DMS153 (cell line): ENCODE results near the gene FAM120A.
A peak's percentile ranks its signal among the peaks of the same experiment; 100 is the strongest.
"Not testable (repeated sequence)": the region's sequence is repeated elsewhere in the genome, so short reads cannot be mapped to it uniquely, and the experiment has no call there.

Experiments
- DNase-seq: peaks from one replicate; lab custom pipeline; 2025; lab: John Stamatoyannopoulos, UW

Gene FAM120A, protein sequence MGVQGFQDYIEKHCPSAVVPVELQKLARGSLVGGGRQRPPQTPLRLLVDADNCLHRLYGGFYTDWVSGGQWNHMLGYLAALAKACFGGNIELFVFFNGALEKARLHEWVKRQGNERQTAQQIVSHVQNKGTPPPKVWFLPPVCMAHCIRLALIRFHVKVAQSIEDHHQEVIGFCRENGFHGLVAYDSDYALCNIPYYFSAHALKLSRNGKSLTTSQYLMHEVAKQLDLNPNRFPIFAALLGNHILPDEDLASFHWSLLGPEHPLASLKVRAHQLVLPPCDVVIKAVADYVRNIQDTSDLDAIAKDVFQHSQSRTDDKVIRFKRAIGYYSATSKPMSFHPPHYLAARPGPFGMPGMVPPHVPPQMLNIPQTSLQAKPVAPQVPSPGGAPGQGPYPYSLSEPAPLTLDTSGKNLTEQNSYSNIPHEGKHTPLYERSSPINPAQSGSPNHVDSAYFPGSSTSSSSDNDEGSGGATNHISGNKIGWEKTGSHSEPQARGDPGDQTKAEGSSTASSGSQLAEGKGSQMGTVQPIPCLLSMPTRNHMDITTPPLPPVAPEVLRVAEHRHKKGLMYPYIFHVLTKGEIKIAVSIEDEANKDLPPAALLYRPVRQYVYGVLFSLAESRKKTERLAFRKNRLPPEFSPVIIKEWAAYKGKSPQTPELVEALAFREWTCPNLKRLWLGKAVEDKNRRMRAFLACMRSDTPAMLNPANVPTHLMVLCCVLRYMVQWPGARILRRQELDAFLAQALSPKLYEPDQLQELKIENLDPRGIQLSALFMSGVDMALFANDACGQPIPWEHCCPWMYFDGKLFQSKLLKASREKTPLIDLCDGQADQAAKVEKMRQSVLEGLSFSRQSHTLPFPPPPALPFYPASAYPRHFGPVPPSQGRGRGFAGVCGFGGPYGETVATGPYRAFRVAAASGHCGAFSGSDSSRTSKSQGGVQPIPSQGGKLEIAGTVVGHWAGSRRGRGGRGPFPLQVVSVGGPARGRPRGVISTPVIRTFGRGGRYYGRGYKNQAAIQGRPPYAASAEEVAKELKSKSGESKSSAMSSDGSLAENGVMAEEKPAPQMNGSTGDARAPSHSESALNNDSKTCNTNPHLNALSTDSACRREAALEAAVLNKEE

DNA sequence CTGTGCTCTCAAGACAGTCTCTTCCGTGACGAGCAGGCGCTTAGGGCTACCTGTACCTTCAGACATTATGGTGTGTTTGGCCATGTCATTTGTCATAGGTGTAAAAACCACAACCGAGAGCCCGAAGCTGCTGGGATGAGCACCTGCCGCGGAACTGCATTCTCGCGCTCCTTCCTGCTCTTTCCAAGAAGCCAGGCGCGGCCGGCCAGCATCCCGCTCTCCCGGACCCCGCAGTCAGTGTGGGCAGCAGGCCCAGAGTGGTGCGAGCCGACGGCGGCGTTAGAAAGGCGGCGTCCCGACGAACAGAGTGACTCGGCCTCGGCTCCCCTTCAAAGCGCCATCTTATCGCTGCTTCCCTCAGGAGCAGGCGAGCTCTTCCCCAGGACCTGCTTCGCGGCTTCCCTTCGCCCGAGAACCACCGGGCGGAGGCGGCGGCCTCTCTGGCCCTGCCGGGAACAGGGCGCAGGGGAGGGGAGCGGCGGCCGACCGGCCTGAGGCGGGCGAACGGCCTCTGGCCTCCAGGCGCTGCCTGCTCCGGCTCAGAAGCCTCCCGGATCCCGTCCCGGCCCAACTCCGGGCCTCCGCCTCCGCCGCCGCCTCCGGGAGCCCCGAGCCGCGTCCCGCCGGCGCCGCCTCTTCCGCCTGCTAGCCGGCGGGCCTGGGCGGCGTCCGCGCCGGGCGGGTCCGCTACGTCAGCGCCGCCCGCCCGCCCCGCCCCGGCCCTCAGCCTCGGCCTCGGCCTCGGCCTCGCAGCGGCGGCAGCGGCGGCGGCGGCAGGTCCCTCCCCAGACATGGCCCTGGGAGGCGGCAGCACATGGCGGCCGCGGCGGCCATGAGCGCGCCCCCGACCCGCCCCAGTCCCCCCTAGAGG lies at the start of gene FAM120A:
TSS of gene FAM120A (plus strand) at position 741 of the 871 bp plus-strand sequence. CDS start 231 bp downstream, outside the sequence.
- DNase-seq = peak; percentile 55

DNA sequence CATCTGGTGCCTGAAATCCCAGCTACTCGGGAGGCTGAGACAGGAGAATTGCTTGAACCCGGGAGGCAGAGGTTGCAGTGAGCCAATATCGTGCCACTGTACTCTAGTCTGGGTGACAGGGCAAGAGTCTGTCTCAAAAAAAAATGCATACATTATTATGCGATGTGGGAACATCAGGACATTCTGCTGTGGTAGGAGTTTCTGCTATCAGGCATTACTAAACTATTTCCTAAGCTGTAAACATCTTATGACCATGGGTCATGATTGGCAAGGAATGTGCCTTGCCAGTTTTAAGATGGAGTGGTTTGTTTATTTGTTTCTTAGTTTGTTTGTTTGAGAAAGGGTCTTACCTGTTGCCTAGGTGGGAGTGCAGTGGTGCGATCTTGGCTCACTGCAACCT lies 45.1 kb upstream of the FAM120A start:
- no peak for DNase-seq

- DNase-seq = no peak
These were observed 38.0 kb upstream of the FAM120A start for GRCh38 chr9:93413530-93413929.

DNA sequence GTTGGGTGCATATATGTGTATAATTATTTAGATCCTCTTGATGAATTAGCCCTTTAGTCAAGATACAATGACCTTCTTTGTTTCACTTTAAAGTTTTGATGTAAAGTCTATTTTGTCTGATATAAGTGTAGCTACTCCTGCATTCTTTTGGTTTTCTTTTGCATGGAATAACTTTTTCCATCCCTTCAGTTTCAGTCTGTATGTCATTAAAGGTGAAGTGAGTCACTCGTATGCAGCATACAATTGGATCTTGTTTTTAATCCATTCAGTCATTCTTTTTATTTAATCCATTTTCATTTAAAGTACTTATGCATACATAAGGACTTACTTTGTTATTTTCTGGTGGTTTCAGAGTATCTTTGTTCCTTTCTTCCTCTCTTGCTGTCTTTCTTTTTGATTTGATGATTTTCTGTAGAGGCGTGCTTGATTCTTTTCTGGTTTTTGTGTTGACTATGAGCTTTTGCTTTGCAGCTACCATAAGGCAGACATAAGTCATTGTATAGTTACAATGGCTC lies 36.3 kb upstream of the FAM120A start:
- no peak for DNase-seq

- DNase-seq = no peak
These were observed 34.8 kb upstream of the FAM120A start for GRCh38 chr9:93416530-93417235.

- DNase-seq = no peak
These were observed 33.9 kb upstream of the FAM120A start for GRCh38 chr9:93417538-93417937.

DNA sequence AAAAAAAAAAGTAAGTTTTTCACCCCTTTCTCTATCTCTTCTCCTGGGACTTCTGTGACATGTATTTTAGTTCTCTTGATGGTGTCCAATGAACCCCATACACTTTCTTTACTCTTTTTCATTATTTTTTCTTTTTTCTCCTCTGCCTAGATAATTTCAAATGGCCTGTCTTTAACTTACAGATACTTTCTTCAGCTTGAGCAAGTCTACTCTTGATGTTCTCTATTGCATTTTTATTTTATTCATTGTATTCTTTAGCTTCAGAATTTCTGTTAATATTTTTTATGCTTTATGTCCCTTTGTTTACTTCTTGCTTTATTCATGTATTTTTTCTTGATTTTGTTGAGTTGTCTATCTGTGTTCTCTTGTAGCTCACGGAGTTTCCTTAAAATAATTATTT lies 32.5 kb upstream of the FAM120A start:
- no peak for DNase-seq

- no peak for DNase-seq
These were observed 28.4 kb upstream of the FAM120A start for GRCh38 chr9:93422977-93423616.

- no peak for DNase-seq
These were observed 23.7 kb upstream of the FAM120A start for GRCh38 chr9:93427655-93428379.

DNA sequence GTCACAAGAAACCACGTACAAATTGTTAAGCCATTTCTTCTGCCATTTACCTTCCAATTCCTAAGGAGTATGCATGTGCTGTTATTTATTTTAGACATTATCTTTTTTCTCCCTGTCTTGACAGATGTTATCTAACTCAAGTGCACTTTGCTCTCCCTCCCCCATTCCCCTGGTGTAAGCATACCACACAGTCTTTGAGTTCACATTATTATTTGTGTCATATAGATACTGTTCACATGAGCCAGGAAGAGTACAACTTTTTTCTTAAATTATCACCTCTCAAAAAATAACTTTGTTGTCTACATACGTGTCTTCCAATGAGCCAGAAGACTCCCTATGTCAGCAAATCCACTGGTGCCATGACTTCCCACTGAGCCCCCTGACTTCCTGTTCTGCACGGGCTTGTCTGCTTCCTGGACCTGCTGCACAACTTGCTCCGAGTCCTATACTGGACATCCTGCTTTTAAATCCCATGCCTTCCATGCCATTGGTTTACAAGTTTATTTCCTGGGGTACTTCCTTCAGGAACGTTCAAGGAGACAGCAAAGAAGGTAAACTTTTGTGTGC lies 19.9 kb upstream of the FAM120A start:
- DNase-seq = no peak

- no peak for DNase-seq
These were observed 18.5 kb upstream of the FAM120A start for GRCh38 chr9:93432964-93433363.

DNA sequence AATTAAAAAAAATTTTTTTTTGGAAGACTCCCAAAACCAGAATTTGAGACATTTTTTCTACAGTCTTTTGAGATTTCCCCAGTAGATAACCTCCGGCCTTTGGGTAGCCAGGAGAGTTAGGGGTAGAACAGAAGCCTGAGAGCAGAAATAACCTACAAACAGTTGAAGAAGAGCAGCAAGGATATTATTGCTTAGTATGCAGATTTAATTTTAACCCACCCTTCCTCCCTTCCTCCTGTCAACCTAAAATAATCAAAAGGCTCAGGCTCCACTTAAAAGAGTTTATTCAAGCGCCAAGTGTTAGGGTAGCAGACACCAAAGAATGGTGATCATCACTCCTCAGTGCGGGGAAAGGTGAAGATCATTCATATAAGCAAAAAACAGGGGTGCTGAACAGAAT lies 17.4 kb upstream of the FAM120A start:
- DNase-seq = no peak

DNA sequence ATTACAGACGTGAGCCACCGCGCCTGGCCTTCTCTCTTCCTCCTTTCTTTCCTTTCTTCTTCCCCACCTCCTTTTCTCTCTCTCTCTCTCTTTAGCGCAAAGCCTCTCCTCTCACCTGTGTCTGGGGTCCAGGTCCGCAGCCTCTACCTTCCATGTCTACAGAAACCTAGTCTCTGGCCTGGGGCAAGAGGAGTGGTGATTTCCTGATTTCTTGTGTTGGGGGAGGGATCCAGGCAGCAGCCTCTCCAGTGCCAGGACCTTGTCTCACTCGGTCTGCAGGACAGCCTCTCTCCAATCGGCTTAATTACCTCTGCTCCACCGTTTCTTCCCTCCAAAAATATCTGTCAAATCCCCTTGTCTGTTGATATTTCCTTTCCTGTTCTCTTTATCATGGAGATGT lies 16.1 kb upstream of the FAM120A start:
- DNase-seq = no peak

GRCh38 chr9:93436218-93436617 lies 15.3 kb upstream of the FAM120A start:
- DNase-seq = no peak

DNA sequence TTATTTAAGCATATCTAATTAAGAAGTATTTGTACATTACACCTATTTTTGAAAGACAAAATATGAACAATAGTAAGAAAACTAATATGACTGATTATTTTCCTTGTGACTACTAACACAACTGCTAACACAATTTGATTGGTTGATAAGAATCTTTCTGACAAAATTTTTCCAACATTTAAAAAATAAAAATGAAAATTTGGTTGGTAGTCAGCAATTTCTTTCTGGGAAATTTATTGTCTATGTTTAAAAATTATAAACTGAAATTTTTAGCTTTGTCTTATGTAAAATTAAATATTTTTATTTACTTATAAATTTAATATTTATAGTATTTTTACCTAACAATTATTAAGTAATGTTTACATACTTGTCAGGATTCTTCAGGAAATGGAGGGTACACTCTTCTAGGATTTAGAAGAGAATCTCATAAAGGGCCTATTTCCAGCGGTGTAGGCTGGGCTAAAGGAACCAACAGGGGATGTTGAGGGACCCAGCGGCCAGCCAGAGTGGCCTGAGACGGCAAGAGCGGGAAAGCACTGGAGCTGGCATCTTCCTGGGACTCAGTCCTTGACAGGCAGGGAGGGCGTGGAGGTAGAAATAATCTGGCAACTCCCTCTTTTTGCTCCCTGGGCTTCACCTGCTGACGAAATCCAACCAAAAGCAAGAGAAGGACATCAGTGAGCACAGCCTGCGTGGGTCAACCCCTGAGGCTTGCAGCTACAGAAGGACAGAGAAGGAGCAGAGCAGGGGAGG lies 14.7 kb upstream of the FAM120A start:
- DNase-seq = no peak

DNA sequence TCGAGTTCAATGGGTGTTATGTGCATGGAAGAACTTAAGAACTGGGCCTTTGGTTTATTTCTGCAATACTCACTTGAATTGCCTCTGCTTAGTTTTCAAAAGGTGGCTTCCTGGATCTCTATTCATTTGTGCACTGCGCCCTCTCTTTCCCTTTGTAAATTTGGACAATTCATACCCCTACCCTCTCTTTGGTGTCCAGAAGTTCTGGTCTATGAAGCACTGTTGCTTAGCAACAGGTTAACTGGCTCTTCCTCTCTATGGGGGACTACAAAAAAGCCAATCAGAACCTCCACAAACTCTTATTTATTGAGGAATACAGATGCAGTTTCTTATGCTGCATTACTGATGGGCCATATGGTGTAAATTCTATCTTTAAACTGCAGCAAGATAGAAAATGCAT lies 13.5 kb upstream of the FAM120A start:
- DNase-seq = no peak

DNA sequence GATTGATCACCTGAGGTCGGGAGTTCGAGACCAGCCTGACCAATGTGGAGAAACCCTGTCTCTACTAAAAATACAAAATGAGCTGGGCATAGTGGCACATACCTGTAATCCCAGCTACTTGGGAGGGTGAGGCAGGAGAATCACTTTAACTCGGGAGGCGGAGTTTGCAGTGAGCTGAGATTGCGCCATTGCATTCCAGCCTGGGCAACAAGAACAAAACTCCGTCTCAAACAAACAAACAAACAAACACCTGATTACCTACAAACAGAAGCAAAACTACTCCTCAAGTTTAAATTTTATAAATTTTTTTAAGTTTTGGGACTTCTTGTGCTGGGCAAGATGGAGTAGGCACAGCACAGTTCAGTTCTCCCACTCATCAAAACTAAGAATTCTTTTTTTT lies 12.2 kb upstream of the FAM120A start:
- not testable (repeated sequence) for DNase-seq

DNA sequence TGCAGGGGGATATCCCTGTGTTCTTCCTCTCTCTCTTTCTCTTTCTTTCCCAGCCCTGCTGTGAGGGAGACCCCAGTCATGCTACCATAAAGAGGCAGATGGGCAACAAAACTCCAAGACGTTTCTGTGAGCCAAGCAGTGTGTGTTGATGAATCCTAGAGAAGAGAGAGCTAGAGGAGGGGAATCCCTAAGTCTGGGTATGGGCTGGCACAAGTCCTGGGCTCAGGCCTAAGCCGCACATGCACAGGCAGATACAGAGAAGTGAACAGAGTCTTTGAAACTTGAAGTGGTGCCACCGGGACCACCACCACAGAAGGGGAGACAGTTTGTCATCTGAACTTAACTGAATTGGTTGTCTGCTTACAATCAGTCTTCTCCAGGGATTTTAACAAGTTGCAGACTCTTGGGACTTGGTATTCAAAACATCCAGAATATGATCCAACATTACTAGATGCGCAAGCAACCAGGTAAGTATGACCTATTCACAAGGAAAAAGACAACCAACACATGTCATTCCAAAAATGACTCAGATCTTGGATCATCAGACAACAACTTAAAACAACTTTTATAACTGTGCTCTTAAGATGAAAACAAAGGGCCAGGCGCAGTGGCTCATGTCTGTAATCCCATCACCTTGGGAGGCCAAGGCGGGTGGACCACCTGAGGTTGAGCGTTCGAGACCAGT lies 10.4 kb upstream of the FAM120A start:
- no peak for DNase-seq
